Measurements from ENCODE around the gene MEAF6. TPM values are rescaled to one million over a fixed set of nuclear protein-coding genes. Genes with fewer than 3 reads are reported as not detected.

The MEAF6 gene
- total and polyA plus RNA-seq, 8 donors: 25.8 to 76.3 (median 53.8) TPM

DNA sequence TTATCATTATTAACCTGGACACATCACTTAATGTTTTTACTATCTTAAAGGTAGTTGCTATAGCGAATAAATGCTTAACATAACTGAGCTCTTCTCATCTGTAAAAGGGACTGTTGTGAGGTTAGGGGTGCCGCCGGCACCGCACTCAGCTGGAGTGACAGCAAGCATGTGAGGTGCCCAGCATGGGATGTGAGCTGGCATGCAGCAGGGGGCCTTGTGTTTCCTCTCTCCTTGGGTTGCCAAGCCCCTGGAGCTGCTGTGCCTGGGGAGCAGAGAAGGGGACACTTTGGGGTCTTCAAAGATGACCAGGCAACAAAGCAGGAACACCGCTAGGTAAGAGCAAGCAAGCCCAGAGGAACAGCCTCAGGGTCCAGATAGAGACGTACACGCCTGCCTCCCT, 42.3 kb downstream of the MEAF6 start:
- Histone ChIP-seq H3K9me3 (no peaks in the 10 kb centered on the region), H3K27ac (peak overlapping the region; percentile 87 to 99 (median 97)), H3K4me1 (peaks cover 52 to 60% (median 56%) of the 10 kb centered on the region in 4 donors), H3K36me3 (peaks cover 0 to 10% (median 4%) of the 10 kb centered on the region in 4 donors), H3K27me3 (no peaks in the 10 kb centered on the region), H3K4me3 (no peak overlapping the region)
- 76 to 90% (median 86%) methylated on average over 7 of the region's 7 CpGs for WGBS, 5 donors
- intact Hi-C loops (cut with DNase I; ENCODE audit: low total_unique reads): no loop called here
- TF ChIP-seq, protein P1, sequence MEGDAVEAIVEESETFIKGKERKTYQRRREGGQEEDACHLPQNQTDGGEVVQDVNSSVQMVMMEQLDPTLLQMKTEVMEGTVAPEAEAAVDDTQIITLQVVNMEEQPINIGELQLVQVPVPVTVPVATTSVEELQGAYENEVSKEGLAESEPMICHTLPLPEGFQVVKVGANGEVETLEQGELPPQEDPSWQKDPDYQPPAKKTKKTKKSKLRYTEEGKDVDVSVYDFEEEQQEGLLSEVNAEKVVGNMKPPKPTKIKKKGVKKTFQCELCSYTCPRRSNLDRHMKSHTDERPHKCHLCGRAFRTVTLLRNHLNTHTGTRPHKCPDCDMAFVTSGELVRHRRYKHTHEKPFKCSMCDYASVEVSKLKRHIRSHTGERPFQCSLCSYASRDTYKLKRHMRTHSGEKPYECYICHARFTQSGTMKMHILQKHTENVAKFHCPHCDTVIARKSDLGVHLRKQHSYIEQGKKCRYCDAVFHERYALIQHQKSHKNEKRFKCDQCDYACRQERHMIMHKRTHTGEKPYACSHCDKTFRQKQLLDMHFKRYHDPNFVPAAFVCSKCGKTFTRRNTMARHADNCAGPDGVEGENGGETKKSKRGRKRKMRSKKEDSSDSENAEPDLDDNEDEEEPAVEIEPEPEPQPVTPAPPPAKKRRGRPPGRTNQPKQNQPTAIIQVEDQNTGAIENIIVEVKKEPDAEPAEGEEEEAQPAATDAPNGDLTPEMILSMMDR (IDR thresholded peaks at IDR 0.05): no peak
- no peak for TF ChIP-seq EP300 (IDR thresholded peaks at IDR 0.05)
- no peak for TF ChIP-seq POLR2A (IDR thresholded peaks at IDR 0.05)
- no peak for TF ChIP-seq POLR2AphosphoS5 (IDR thresholded peaks at IDR 0.05)
- no peak for DNase-seq

- Histone ChIP-seq H3K27ac (peak overlapping the region; percentile 87 to 99 (median 97)), H3K9me3 (no peaks in the 10 kb centered on the region), H3K4me3 (peak overlapping the region in 3 of 4 donors; percentile 18 to 35 (median 20)), H3K4me1 (peaks cover 46 to 53% (median 49%) of the 10 kb centered on the region in 4 donors), H3K36me3 (peaks cover 0 to 10% (median 4%) of the 10 kb centered on the region in 4 donors), H3K27me3 (no peaks in the 10 kb centered on the region)
- TF ChIP-seq EP300 (IDR thresholded peaks at IDR 0.05): no peak
- peak in 2 of 3 donors; percentile 69 to 79 for TF ChIP-seq POLR2AphosphoS5 (IDR thresholded peaks at IDR 0.05)
- intact Hi-C loops (cut with DNase I; ENCODE audit: low total_unique reads): no loop called here
- WGBS, 5 donors: 19 to 23% (median 22%) methylated on average over 12 to 13 of the region's 13 CpGs
- DNase-seq: peak; percentile 80 to 89
Observed at GRCh38 chr1:37471345-37472231, 43.0 kb downstream of the MEAF6 start.

- TF ChIP-seq POLR2AphosphoS5 (IDR thresholded peaks at IDR 0.05) (no peak), POLR2A (IDR thresholded peaks at IDR 0.05) (no peak), EP300 (IDR thresholded peaks at IDR 0.05) (no peak)
- TF ChIP-seq, protein P1 (IDR thresholded peaks at IDR 0.05): no peak
- H3K27ac ChIP-seq: no peak overlapping the region
- WGBS, 5 donors: 84 to 95% (median 89%) methylated on average over 3 of the region's 3 CpGs
- no peaks in the 10 kb centered on the region for H3K27me3 ChIP-seq
- no peak for DNase-seq
- no peaks in the 10 kb centered on the region for H3K36me3 ChIP-seq
- no peaks in the 10 kb centered on the region for H3K9me3 ChIP-seq
- peaks cover 30 to 56% (median 46%) of the 10 kb centered on the region in 4 donors for H3K4me1 ChIP-seq
- intact Hi-C loops (cut with DNase I; ENCODE audit: low total_unique reads): no loop called here
- no peak overlapping the region for H3K4me3 ChIP-seq
Observed at GRCh38 chr1:37469386-37469785, 45.2 kb downstream of the MEAF6 start.

DNA sequence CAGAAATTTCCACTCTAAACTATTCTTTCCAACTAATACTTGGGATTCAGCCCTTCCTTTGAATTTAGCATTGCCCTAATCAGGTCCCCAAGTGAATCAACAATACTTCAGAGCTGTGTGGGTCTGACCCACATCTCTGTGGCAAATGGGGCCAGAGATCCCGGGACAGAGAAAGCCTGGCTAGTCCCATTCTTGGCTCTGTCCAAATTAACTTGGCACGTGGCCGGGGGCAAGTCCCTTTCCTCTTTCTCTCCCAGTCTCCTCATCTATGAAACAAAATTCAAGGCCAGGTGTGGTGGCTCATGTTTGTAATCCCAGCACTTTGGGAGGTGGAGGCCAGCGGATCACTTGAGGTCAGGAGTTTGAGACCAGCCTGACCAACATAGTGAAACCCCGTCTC, 46.5 kb downstream of the MEAF6 start:
- no peaks in the 10 kb centered on the region for H3K9me3 ChIP-seq
- DNase-seq: no peak
- TF ChIP-seq POLR2AphosphoS5 (IDR thresholded peaks at IDR 0.05) (no peak), EP300 (IDR thresholded peaks at IDR 0.05) (no peak), POLR2A (IDR thresholded peaks at IDR 0.05) (no peak)
- TF ChIP-seq, protein P1 (IDR thresholded peaks at IDR 0.05): no peak
- H3K4me1 ChIP-seq: peaks cover 19 to 46% (median 35%) of the 10 kb centered on the region in 4 donors
- H3K4me3 ChIP-seq: no peak overlapping the region
- 82 to 90% (median 84%) methylated on average over 5 of the region's 5 CpGs for WGBS, 5 donors
- no peak overlapping the region for H3K27ac ChIP-seq
- H3K36me3 ChIP-seq: no peaks in the 10 kb centered on the region
- intact Hi-C loops (cut with DNase I; ENCODE audit: low total_unique reads): no loop called here
- H3K27me3 ChIP-seq: no peaks in the 10 kb centered on the region

Data from stomach (tissue), 9 donors.